Hematopoietic multipotent progenitor cell treated with erythropoietin and hydrocortisone succinate and interleukin-3 and kit ligand, for 17 days (in vitro differentiated cells): ENCODE results near the gene GMPPB.
"Not testable (repeated sequence)": the region's sequence is repeated elsewhere in the genome, so short reads cannot be mapped to it uniquely, and the experiment has no call there.

Experiments
- DNase-seq: peaks from one replicate; pipeline ENCODE4 v3.0.0-alpha.2; 2015; ENCODE audit warnings: low spot score

GMPPB gene

GRCh38 chr3:49689908-49690624 lies 33.7 kb downstream of the GMPPB start:
- DNase-seq = peak; percentile 26

DNA sequence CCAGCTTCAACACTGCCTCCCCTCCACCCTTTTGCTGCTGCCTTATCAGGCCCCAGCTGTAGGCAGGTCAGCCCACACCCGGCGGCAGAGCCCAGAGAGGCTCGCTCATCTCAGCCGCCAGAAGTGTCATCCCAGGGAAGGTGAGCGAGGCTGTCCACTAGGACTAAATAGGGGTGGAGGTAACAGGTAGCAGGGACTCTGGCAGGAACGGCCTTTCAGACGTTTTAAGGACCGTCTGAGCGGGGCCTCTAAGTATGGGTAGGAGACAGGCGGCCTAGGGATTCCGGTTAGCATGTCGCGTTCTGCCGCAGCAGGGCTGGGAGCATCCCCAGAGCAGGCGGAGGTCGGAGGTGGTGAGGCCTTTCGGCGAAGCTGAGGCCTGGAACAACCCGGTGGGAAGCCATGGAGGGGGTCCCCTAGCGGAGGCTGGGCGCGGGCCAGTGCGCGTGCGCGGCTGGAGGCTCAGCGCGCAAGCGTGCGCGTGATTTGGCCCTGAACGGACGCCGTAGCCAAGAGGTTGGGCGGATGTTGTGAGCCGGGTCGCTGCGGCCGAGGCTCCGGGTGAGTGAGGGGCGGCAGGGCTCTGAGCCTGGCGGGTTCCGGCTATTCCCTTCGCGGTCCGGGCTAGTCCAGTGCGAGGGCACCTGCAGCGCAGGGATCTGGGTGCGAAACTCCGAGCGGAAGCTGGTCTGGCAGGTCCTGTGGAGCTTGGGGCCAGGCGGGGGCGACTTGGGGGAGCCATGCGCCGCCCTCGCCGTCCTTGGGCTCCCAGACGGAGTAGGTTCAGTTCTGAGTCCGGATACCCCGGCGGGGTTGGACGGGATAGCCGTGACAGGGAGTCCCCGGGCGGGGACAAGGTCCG lies 34.5 kb downstream of the GMPPB start, which contains the start of the genes MST1 and RNF123:
MST1 (minus strand) TSS at position 429 of the 862 bp plus-strand sequence. CDS start 783 bp downstream, outside the sequence.
RNF123 (plus strand) TSS at position 512 of the 862 bp plus-strand sequence. CDS start 1,609 bp downstream, outside the sequence.
- DNase-seq = peak; percentile 91

DNA sequence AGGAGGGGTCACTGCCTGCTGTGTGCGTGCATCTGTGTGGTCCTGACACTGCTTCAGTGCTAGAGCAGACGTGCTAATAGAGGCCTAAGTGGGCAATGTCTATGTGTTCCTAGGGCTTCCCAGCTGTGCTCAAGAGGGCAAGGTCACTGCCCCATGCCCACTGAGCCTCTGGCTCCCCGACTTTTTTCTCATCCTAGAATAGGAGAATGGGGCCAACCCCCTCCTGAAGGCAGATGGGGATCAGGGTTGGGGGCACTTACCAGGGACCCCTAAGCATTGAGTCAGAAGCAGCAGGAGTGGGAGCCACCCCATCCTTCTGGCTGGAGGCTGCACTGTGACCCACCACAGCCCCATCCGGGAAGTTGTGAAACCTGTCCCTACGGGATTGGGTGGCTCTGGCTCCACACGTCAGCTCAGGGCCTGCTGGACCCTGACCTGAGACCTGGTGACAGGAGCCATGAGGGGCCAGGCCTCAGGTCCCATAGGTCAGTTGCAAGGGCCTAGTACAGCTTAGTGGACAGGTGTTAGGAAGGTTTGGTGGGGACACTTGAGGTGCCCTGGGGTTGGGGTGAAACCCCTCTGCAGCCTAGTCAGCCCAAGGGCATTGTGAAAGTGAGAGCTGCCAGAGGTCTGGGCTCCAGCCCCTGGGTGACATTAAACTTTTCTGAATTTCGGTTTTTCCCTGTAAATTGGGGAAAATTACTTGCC lies 35.3 kb downstream of the GMPPB start:
- DNase-seq = peak; percentile 34

- not testable (repeated sequence) for DNase-seq
These were observed 36.3 kb downstream of the GMPPB start for GRCh38 chr3:49687424-49687795.

GRCh38 chr3:49686769-49687423 lies 36.9 kb downstream of the GMPPB start:
- peak; percentile 85 for DNase-seq

DNA sequence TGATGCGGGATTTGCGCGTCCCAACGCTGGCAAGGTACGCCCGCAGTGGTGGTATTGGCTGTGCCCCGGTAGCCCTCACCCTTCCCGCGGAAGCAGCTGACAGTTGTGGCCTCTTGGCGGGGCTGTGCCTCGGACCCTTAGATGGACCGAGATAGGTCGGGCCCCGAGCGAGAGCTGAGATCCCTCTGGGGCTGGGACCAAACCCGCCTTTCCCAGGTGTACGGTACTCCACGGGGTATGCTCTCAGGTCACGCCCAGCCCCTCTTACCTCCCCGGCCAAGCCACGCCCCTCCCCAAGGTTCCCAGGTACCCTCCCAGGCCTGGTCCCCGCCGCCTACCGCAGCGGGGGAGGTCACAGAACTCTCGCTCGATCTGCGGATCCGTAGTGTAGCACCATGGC lies 37.4 kb downstream of the GMPPB start:
- peak; percentile 55 for DNase-seq

DNA sequence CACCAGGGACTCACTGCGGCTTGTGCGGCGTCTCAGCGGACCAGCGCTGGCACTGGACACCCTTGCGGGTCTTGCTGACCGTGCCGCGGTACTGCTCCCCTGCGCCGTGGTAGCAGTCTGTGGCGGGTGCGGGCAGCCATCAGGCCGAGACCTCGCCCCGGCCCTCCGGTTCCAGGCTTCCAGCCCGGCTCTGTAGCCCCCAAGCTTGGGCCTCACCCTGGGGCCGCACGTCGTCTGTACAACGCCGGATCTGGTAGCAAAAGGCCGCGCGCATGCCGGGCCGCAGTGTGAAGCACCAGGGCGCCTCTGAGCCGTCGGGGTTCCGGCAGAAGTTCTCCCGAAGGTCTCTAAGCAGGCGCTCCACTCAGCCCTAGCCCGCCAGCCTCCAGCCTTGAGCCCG lies 37.9 kb downstream of the GMPPB start:
- DNase-seq = not testable (repeated sequence)

DNA sequence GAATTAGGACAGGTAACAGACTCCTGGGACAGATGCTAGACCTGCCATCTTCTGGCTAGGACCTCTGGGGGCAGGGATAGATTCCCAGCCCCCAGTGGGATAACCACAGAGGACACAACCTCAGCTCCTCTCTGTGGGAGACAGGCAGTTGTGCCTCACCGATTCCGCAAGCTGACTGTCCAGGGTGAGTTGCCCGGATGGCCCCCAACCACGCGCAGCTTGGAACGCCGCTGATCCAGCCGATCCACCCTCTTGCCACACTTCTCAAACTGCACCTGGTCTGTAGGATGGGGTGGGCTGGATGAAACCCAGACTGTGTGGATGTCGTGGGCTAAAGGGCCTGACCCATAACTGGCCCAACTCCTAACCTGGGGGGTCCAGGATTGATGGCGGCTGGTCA lies 38.6 kb downstream of the GMPPB start:
- not testable (repeated sequence) for DNase-seq

GRCh38 chr3:49684453-49684852 lies 39.3 kb downstream of the GMPPB start:
- DNase-seq = not testable (repeated sequence)

- no peak for DNase-seq
These were observed 40.6 kb downstream of the GMPPB start for GRCh38 chr3:49683162-49683561.

- DNase-seq = no peak
These were observed 42.2 kb downstream of the GMPPB start for GRCh38 chr3:49681543-49681942.

- no peak for DNase-seq
These were observed 42.6 kb downstream of the GMPPB start for GRCh38 chr3:49681232-49681522.

GRCh38 chr3:49680493-49681231 lies 43.1 kb downstream of the GMPPB start:
- DNase-seq = no peak

GRCh38 chr3:49675912-49676311 lies 47.8 kb downstream of the GMPPB start:
- DNase-seq = no peak

DNA sequence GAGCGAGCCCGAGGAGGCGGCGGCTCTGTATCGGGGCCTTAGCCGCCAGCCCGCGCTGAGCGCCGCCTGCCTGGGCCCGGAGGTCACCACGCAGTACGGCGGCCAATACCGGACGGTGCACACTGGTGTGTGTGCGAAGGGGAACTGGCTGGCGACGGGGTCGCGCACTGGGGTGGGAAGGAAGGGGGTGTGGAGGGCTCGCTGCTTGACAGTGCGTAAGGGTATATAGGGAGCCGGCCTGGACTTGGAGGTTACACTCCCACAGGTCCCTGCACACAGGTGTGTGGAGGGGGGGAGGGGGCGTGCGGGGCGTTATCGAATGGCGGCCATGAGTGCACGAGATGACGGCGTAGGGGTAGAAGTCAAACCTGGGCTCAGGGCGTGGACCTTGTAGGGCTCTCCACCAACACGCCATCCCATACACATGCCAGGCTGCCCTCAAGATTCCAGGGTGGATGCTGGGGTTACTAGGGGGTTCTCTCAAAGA lies 49.2 kb downstream of the GMPPB start:
- DNase-seq = no peak

- peak; percentile 97 for DNase-seq
These were observed 49.8 kb downstream of the GMPPB start, which contains the start of gene APEH for GRCh38 chr3:49673715-49674496. Gene APEH, plus strand, starts transcription at chr3:49674351. Its CDS starts 51 bp downstream, at chr3:49674402.

GRCh38 chr3:49673121-49673714 lies 50.5 kb downstream of the GMPPB start:
- peak; percentile 92 for DNase-seq

GRCh38 chr3:49671291-49672288 lies 52.2 kb downstream of the GMPPB start:
- DNase-seq = peak; percentile 87

- no peak for DNase-seq
These were observed 52.8 kb downstream of the GMPPB start for GRCh38 chr3:49670940-49671290.
